Endothelial cell of hepatic sinusoid (primary cell): ENCODE results near the gene MMRN1.
"Not testable (repeated sequence)": the region's sequence is repeated elsewhere in the genome, so short reads cannot be mapped to it uniquely, and the experiment has no call there.

Experiments used
- in situ Hi-C: cut with HindIII; loops from 2 replicates; pipeline ENCODE4 v1.10.0; 2017; ENCODE audit warnings: low sequenced_read_pairs

The MMRN1 gene, protein sequence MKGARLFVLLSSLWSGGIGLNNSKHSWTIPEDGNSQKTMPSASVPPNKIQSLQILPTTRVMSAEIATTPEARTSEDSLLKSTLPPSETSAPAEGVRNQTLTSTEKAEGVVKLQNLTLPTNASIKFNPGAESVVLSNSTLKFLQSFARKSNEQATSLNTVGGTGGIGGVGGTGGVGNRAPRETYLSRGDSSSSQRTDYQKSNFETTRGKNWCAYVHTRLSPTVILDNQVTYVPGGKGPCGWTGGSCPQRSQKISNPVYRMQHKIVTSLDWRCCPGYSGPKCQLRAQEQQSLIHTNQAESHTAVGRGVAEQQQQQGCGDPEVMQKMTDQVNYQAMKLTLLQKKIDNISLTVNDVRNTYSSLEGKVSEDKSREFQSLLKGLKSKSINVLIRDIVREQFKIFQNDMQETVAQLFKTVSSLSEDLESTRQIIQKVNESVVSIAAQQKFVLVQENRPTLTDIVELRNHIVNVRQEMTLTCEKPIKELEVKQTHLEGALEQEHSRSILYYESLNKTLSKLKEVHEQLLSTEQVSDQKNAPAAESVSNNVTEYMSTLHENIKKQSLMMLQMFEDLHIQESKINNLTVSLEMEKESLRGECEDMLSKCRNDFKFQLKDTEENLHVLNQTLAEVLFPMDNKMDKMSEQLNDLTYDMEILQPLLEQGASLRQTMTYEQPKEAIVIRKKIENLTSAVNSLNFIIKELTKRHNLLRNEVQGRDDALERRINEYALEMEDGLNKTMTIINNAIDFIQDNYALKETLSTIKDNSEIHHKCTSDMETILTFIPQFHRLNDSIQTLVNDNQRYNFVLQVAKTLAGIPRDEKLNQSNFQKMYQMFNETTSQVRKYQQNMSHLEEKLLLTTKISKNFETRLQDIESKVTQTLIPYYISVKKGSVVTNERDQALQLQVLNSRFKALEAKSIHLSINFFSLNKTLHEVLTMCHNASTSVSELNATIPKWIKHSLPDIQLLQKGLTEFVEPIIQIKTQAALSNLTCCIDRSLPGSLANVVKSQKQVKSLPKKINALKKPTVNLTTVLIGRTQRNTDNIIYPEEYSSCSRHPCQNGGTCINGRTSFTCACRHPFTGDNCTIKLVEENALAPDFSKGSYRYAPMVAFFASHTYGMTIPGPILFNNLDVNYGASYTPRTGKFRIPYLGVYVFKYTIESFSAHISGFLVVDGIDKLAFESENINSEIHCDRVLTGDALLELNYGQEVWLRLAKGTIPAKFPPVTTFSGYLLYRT

DNA sequence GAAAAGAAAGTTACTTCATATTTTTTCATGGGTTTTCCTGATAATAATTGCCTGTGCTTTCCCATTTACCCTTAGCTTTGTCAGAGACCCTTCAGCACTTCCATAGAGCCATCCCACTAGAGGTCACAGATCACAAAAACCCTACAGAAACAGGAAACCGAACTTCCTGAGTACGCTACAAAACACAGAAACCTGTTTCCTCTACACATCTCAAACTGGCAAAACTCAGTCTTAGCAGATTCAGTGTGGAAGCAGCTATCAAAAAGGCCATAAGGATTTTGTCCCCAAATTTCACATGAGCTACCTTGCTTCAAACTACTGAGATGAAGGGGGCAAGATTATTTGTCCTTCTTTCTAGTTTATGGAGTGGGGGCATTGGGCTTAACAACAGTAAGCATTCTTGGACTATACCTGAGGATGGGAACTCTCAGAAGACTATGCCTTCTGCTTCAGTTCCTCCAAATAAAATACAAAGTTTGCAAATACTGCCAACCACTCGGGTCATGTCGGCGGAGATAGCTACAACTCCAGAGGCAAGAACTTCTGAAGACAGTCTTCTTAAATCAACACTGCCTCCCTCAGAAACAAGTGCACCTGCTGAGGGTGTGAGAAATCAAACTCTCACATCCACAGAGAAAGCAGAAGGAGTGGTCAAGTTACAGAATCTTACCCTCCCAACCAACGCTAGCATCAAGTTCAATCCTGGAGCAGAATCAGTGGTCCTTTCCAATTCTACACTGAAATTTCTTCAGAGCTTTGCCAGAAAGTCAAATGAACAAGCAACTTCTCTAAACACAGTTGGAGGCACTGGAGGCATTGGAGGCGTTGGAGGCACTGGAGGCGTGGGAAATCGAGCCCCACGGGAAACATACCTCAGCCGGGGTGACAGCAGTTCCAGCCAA, at the start of gene MMRN1:
TSS of gene MMRN1 (plus strand) at position 206 of the 902 bp plus-strand sequence. CDS start at position 324, 118 bp downstream.
- in situ Hi-C loops = no loop called here

DNA sequence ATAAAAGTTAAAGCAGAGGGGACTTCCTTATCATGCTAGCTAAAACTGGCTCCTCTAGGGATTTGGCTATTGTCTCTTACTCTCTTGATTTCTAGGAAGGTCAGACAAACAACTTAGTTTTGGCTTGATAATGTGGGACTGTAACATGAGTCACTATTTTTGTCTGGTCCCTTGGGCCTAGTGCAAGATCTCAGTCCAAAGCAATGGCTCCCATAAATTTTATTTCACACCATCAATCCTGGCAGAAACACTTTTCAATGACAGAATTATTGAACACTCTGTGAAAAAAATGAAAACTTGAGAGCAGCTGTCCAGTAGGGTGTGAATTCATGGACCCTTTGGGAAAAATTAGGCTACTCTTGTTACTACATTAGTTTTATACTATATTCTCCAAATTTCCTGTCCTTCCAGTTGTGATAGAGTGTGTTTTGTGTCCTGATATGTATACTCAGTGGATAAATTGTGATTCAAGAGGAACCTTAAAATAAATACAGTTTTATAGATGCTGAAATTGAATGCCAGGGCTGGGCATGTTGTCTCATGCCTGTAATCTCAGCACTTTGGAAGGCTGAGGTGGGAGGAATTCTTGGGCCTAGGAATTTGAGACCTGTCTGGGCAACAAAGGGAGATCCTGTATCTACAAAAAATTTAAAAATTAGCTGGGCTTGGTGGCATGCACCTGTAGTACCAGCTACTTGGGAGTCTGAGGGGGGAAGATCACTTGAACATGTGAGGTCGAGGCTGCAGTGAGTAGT, 46.9 kb upstream of the MMRN1 start:
- in situ Hi-C loops = no loop called here

DNA sequence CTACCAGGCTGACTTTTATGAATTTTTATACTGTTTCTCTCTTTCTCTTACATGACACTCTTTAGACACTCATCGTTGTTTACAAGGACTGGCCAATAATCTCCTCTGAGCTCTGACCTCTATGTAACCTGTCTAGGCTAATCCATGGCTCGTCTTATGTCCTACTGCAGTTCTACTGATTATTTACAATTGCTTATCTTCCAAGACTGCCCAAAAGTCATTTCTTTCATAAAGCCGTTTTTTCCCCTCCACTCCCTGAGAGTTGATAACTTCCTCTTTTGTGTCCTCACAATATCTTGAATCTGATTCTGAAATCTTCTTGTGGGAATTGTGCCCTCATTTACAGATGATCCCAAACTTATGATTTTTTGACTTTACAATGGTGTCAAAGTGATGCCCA, 39.4 kb upstream of the MMRN1 start:
- in situ Hi-C loops = loop anchor here (25.0 kb wide), 1 partner anchor 193 kb away; no protein-coding TSS in a partner anchor

DNA sequence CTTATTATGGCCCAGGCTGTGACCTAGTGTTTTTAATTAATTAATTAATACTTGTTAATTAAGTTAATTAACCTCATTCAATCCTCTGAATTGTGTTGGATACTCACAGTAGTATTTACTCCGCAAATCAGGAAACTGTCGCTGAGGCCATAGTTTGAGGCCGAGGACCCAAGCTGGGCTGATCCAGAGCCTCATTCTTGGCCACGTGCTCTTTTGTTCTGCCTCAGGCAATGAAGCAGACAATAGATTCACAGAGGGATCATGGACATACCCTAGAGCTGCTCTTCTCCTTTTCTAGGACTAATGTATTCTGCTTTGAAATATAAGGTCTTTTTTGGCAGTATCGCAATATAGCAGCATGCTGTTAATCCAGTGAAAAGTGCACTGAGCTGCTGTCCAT, 33.7 kb upstream of the MMRN1 start:
- in situ Hi-C loops = loop anchor here (25.0 kb wide), 1 partner anchor 199 kb away; no protein-coding TSS in a partner anchor

DNA sequence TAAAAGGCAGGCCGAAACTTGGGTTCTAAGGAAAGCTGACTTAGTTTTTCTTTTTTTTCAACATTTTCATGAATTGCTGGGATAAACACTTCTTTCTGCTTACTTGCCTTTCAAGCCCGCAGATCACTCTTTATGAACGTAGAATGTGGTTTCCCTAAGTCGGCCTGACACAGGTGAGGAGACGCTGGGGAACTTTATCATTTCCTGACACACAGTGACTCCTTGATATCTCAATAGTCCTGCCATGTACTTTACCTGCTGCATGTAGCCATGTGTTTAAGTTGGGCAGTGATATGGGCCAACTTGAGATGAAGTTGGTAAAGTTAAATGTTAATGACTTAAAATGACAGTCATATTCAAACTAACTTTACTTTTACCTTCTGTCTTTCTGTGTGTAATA, 31.1 kb upstream of the MMRN1 start:
- in situ Hi-C loops = loop anchor here (25.0 kb wide), 1 partner anchor 201 kb away; no protein-coding TSS in a partner anchor

DNA sequence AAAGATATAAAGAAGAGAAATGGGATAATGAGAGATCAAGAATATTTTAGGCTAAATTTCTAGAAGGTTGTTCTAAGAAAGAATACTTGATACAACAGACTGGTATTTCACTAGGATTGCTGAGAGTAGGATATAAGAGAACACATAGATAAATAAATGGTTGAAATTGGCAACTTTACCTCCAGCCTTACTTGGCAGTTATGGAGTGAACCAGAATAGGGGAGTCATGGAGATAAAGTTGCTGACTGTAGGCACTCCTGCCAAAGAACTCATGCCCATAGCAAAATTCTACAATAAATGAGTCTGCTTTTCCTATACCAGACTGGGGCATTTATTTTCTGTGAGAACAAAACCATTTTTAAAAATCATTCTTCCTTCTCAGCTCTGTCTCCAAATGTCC, 26.4 kb upstream of the MMRN1 start:
- in situ Hi-C loops = loop anchor here (25.0 kb wide), 1 partner anchor 206 kb away; no protein-coding TSS in a partner anchor

DNA sequence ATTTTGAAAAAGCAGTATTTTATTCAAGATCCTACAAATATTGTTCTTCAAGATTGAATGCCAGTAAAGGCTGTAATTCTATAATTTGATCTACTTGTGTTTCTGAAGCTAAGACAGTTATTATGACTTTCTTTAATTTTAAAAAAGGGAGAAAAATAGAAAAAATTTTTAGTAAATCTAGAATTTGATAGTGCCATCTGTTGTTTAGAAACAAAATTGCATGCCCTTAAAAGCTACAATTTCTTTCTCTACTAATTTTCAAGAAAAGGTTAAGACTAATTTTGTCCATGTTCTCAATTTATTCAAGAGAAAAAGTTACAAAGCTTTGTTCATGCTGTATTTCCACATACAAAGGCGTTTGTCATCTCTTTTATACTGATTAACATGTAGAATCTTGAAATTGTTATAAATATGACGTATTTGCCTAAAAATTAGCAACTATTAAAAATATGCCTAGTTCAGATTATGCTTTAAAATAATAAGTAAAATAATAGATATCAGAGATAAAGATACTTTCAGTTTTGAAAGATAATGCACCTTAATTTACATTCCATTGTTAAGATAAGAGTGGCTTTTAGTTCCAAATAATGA, 25.6 kb upstream of the MMRN1 start:
- in situ Hi-C loops = loop anchor here (25.0 kb wide), 1 partner anchor 207 kb away; no protein-coding TSS in a partner anchor

DNA sequence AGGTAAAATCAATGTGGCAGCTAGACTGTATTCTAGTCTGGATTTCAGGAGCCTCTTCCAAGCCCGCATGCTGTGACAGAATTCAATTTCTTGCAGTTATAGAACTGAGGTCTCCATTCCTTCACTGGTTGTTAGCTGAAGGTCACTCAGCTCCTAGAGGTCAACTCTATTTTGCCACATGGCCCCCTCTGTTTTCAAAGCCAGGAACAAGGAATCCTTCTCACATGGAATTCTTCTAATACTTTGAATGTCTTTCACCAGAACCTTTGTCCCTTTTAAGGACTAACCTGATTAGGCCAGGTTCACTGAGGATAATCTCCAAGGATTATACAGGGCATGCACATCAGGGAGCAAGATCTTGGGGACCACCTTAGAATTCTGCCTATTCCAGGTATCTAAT, 23.4 kb upstream of the MMRN1 start:
- in situ Hi-C loops = loop anchor here (25.0 kb wide), 1 partner anchor 209 kb away; no protein-coding TSS in a partner anchor

DNA sequence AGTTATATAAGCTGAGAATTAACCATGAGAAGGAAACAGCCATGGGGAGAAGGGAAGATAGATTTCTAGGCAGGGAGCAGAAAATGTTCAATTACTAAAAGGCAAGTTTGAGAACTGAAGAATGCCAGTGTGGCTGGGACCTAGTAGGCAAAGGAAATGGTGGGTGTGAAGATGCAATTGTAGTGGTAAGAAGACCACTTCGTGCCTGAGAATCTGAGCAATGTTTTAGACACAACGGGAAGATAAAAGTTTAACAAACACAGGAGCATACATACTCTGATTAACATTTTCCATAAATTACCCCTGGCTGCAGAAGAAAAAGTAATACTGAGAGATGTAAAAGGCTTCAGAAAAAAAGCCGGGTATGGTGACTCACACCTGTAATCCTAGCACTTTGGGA, 18.1 kb upstream of the MMRN1 start:
- in situ Hi-C loops = no loop called here

DNA sequence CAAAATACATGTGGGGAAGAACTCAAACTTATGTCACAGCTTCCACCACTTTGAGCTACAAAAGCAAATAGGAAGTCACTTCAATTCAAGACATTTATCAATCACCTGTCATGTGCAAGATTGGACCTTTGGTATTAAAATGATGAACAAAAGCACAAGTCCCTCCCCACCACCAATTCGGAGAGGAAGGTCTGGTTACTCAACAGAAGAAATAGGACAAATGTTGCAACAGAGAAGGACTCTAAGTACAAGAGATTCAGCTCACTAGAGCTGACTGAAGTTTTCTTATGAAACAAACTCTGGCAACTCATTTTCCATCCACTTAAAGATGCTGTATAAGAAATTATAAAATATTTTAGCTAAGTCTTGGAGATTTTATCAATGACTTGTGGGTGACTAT, 16.0 kb upstream of the MMRN1 start:
- in situ Hi-C loops = no loop called here

DNA sequence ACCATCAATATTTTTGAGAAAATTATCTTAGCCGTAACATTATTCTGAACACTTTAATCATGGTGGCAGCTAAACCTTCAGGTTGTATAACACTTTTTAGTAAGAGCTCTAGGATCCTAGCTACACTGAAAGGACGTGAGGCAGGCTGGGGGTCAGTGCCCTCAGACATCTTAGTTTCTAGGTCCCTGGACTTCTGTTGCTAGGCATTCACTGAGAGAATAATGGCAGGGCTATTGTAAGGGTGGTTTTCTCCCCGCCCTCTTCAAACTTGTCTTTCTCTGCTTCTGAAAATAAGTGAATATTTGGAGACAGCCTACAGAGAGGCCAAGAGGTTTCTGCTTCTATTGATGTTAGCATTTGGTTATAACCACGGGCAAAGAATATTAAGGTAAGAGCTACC, 15.4 kb upstream of the MMRN1 start:
- in situ Hi-C loops = no loop called here

DNA sequence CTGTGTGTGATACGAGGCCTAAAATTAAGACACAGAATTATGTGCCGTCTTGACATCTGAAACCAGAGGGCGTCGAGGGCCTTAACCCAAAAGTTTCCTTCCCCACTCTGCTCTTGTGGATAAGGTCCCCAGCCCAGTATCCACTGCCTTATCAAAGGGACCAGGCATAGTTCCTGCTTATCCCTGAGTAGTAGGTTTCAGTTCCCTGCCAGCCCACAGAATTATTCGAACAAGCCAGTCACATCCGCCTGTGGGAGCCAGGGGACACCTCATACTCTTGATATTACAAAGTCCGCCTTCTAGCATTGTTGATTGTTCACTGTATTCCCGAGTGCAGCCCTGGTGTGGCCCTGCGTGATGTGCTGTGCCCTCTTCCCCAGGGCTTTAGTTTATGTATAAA, 5.4 kb upstream of the MMRN1 start:
- in situ Hi-C loops = no loop called here

DNA sequence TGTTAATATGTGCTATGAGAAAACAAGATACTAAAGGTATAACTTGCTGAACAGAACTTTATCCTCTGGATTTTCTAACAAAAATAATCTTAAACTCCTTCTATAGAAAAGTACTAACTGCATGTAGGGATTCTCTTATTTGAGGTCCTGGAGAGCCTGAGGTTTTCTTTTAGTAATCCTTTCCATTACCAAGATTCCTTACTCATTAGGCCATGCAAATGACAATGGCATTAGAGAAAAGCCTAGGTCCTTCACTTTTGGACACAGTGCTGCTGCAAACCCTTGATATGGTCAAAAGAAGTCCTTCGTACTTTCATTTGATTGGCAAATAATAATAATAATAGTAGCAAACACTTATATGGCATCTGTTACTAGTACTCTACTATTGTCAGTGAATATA, 3.2 kb downstream of the MMRN1 start:
- in situ Hi-C loops = no loop called here

DNA sequence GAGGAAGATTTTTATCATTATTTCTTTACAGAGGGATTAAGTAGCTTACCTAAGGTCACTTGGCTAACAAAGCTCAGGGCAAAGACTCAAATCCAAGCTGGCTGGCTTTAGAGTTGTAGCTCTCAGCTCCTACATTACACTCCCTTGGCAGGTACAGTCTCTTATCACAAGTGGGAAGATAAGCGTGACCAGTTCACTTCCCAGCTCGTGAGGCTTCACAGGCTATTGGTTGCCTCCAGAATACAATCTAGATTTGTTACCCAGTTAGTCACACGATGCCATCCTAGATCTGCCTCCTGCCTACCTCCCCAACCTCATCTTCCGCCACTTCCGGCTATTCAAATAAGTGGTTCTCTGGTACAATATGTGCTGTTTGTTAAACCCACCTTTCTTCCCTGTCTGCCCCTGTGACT, 3.7 kb downstream of the MMRN1 start:
- in situ Hi-C loops = no loop called here

DNA sequence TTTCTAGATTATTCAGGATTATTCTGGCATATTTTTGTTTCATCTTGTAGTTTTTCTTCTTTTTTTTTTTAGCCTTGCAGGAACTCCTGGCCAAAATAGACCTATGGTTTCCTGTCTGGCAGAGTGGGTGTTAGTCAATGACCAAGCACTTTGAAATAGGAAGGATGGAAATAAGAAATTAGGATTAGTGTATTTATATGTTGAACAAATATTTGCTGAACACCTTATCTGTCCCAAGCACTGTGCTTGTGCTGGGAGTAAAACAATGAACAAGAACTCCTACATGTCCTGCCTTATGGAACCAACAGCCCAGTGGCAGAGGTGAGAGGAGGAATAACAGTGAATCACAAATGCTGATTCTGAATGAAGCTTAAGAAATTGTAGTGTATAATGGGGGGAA, 4.5 kb downstream of the MMRN1 start:
- in situ Hi-C loops = no loop called here

DNA sequence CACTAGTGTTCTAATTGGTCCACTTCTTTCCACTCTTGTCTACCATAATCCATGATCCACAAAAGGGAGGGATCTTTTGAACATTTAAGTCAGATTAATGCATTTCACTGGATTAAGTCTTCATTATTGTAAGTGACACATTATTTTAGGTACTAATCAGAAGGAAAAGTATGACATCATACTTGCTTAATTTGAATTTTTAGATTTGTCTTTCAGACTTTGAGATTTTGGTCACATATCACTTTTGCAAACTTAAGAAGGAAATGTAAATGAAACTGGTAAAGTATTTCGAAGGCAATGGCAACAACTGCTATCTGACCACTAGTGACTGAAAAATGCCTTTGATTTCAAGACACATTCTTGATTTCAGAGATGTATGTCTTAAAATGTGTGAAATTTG, 5.2 kb downstream of the MMRN1 start:
- in situ Hi-C loops = no loop called here

DNA sequence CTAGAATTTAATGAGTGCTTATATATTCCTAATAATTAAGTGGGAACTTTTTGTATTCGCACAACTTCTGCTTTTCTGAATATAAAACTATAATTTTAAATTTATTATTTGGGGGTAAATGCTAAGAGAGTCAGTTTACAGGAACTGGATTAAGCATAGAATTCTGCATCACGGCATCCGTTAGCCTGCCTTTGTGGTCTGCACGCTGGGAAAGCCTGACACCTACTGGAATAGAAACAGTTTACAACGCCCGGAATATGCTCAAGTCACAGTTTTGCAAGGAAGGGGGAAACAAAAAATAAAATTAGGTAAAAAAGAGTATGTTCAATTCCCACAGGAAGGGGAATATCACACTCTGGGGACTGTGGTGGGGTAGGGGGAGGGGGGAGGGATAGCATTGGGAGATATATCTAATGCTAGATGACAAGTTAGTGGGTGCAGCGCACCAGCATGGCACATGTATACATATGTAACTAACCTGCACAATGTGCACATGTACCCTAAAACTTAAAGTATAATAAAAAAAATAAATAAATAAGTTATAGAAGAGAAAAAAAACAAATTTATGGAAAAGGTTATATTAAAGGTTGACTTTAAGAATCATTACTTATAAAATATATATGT, 7.3 kb downstream of the MMRN1 start:
- in situ Hi-C loops = not testable (repeated sequence)

DNA sequence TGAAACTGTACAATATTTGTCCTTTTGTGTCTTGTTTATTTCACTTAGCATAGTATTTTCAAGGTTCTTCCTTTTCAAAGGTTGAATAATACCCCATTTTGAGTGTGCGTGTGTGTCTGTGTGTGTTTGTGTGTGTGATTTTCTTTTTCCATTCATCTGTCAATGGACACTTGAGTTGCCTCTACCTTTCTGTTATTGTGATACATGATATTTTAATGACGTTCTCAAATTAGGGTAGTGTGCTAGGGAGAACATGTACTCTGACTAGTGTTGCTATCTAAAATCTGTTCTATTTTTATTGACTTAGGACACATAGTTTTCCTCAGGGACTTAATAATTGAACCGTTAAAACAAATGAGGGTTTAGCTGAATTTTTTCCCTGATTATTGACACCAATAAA, 9.9 kb downstream of the MMRN1 start:
- in situ Hi-C loops = no loop called here
